CD4-positive, alpha-beta T cell (primary cell): Measurements from ENCODE around the gene LYST. TPM values are rescaled to one million over a fixed set of nuclear protein-coding genes. Genes with fewer than 3 reads are reported as not detected.

ENCODE experiments used
- ATAC-seq: fragments of 200-7000 bp; cut with Tn5 transposase; one replicate; pipeline ENCODE4 v1.10.0; 2022; ENCODE audit warnings: mild to moderate bottlenecking; ENCODE audit not compliant: poor library complexity
- CTCF ChIA-PET: fragments of 350-600 bp; sonication (Branson Sonifier 250); formaldehyde crosslinking; loops from one replicate; lab custom pipeline; 2021; ENCODE audit warnings: antibody characterized with exemption, inconsistent platforms; lab: Charles Lee
- POLR2A ChIA-PET: fragments of 350-600 bp; sonication (Branson Sonifier 250); formaldehyde crosslinking; loops from one replicate; lab custom pipeline; 2021; ENCODE audit warnings: antibody characterized with exemption, inconsistent platforms; lab: Charles Lee
- DNase-seq, 14 experiments: peaks; one replicate each; pipeline ENCODE4 v3.0.0-alpha.2; 2013 to 2020; ENCODE audit warnings: mixed read lengths in 2 of 14
- H3K27ac ChIP-seq, 2 donors: one replicate each; pipeline versions ENCODE4 v1.5.1 to v1.7.0; 2013; ENCODE audit warnings: low read length in 2 of 2, low read depth in 1 of 2, mild to moderate bottlenecking in 1 of 2
- H3K27me3 ChIP-seq, 2 experiments: 1 replicate in 1 of 2; 2 replicates in 1 of 2; pipeline versions ENCODE4 v1.6.1 to v1.7.0; 2013; ENCODE audit warnings: low read length in 2 of 2, control low read depth in 1 of 2, mild to moderate bottlenecking in 1 of 2, moderate library complexity in 1 of 2; ENCODE audit not compliant: insufficient read depth in 2 of 2, control insufficient read depth in 1 of 2
- H3K36me3 ChIP-seq: one replicate; pipeline ENCODE4 v1.6.1; 2013; ENCODE audit warnings: low read length, control low read depth; ENCODE audit not compliant: insufficient read depth
- H3K4me1 ChIP-seq: one replicate; pipeline ENCODE4 v1.6.1; 2013; ENCODE audit warnings: low read length, control low read depth; ENCODE audit not compliant: insufficient read depth
- H3K4me3 ChIP-seq: one replicate; pipeline ENCODE4 v1.5.1; 2013; ENCODE audit warnings: mild to moderate bottlenecking, low read length, moderate library complexity
- H3K9me3 ChIP-seq, 2 experiments: 1 replicate in 1 of 2; 2 replicates in 1 of 2; pipeline versions ENCODE4 v1.6.1 to v1.7.0; 2013; ENCODE audit warnings: low read length in 2 of 2, mild to moderate bottlenecking in 2 of 2, control low read depth in 1 of 2, moderate library complexity in 1 of 2; ENCODE audit not compliant: control insufficient read depth in 1 of 2, insufficient read depth in 1 of 2
- H3K27ac Mint-ChIP-seq: one replicate; pipeline ENCODE4 v1.8.0; 2020; ENCODE audit warnings: mixed read lengths
- H3K27me3 Mint-ChIP-seq: one replicate; pipeline ENCODE4 v1.8.0; 2021; ENCODE audit warnings: mixed read lengths
- H3K36me3 Mint-ChIP-seq: one replicate; pipeline ENCODE4 v1.8.0; 2021; ENCODE audit warnings: low read depth, mixed read lengths
- H3K4me1 Mint-ChIP-seq: one replicate; pipeline ENCODE4 v1.8.0; 2021; ENCODE audit warnings: low read depth, mixed read lengths
- H3K4me3 Mint-ChIP-seq: one replicate; pipeline ENCODE4 v1.8.0; 2020; ENCODE audit warnings: mild to moderate bottlenecking, mixed read lengths
- H3K9me3 Mint-ChIP-seq: one replicate; pipeline ENCODE4 v1.8.0; 2020; ENCODE audit warnings: mixed read lengths
- CTCF ChIP-seq: fragments of 200-600 bp; IDR thresholded peaks from one replicate; pipeline ENCODE4 v1.8.0; 2022; ENCODE audit warnings: antibody characterized with exemption, mild to moderate bottlenecking
- intact Hi-C, 2 experiments: fragments of 100-400 bp; cut with DNase I in 1 of 2; cut with micrococcal nuclease in 1 of 2; formaldehyde crosslinking; loops; one replicate each; pipeline versions ENCODE4 v1.15.1 to v1.9.0; 2023 to 2025; cut with DNase I, micrococcal nuclease
- total RNA-seq, 174 experiments: library from RNA in 2 of 174; stranded (reverse) in 2 of 174; gene quantifications; one replicate each; pipeline ENCODE4 v1.2.3 and lab custom pipeline; 2021 to 2026

LYST gene
- total RNA-seq, 2 experiments from 2014 or later = 24.9 to 26.8 TPM

- TF ChIP-seq CTCF = no peak
- H3K4me3 ChIP-seq = no peak overlapping the region
- no peaks in the 10 kb centered on the region for H3K27me3 ChIP-seq
- DNase-seq (no peak), ATAC-seq (no peak)
- ChIA-PET CTCF (interaction anchor here (0.6 kb wide), 1 partner anchor 126 kb away, joined by 3 read pairs; no protein-coding TSS in a partner anchor), POLR2A (no interaction called here)
- Mint-ChIP-seq H3K36me3 (no peaks in the 10 kb centered on the region), H3K27ac (peak overlapping the region; percentile 27), H3K4me1 (peaks cover 31% of the 10 kb centered on the region), H3K27me3 (no peaks in the 10 kb centered on the region), H3K9me3 (no peaks in the 10 kb centered on the region), H3K4me3 (no peak overlapping the region)
- peaks cover 30% of the 10 kb centered on the region for H3K4me1 ChIP-seq
- no peak overlapping the region for H3K27ac ChIP-seq
- H3K9me3 ChIP-seq = no peaks in the 10 kb centered on the region
- intact Hi-C loops = no loop called here
- H3K36me3 ChIP-seq = no peaks in the 10 kb centered on the region
Measured at GRCh38 chr1:235873571-235873970, 6.9 kb upstream of the LYST start.

GRCh38 chr1:235873045-235873444 is 6.3 kb upstream of the LYST start:
- CTCF ChIA-PET = no interaction called here
- no peaks in the 10 kb centered on the region for H3K27me3 ChIP-seq
- no peak for TF ChIP-seq CTCF
- intact Hi-C loops = no loop called here
- H3K27ac Mint-ChIP-seq = peak overlapping the region; percentile 27
- H3K27me3 Mint-ChIP-seq = no peaks in the 10 kb centered on the region
- H3K4me1 Mint-ChIP-seq = peaks cover 36% of the 10 kb centered on the region
- ATAC-seq = no peak
- H3K36me3 ChIP-seq = no peaks in the 10 kb centered on the region
- POLR2A ChIA-PET = no interaction called here
- peaks cover 34% of the 10 kb centered on the region for H3K4me1 ChIP-seq
- no peaks in the 10 kb centered on the region for H3K9me3 ChIP-seq
- H3K36me3 Mint-ChIP-seq = no peaks in the 10 kb centered on the region
- H3K4me3 Mint-ChIP-seq = no peak overlapping the region
- H3K4me3 ChIP-seq = no peak overlapping the region
- peak in 3 of 14 experiments; percentile 37 to 66 (median 38) for DNase-seq
- no peaks in the 10 kb centered on the region for H3K9me3 Mint-ChIP-seq
- no peak overlapping the region for H3K27ac ChIP-seq

- ChIA-PET CTCF (no interaction called here), POLR2A (no interaction called here)
- no peak for DNase-seq
- no peak overlapping the region for H3K4me3 Mint-ChIP-seq
- H3K4me1 Mint-ChIP-seq = peaks cover 44% of the 10 kb centered on the region
- H3K27me3 Mint-ChIP-seq = no peaks in the 10 kb centered on the region
- no peak overlapping the region for H3K4me3 ChIP-seq
- no peaks in the 10 kb centered on the region for H3K36me3 ChIP-seq
- peaks cover 7% of the 10 kb centered on the region for H3K36me3 Mint-ChIP-seq
- no peaks in the 10 kb centered on the region for H3K9me3 ChIP-seq
- intact Hi-C loops = no loop called here
- no peak overlapping the region for H3K27ac ChIP-seq
- no peaks in the 10 kb centered on the region for H3K27me3 ChIP-seq
- H3K4me1 ChIP-seq = peaks cover 40% of the 10 kb centered on the region
- no peak overlapping the region for H3K27ac Mint-ChIP-seq
- no peak for TF ChIP-seq CTCF
- no peaks in the 10 kb centered on the region for H3K9me3 Mint-ChIP-seq
- no peak for ATAC-seq
Measured at GRCh38 chr1:235872270-235872669, 5.6 kb upstream of the LYST start.
